Lung (tissue), 12 donors: ENCODE measurements around the gene TFE3. TPM values are rescaled to one million over a fixed set of nuclear protein-coding genes. Genes with fewer than 3 reads are reported as not detected.

Experiments used
- ATAC-seq: fragments of 200-7000 bp; cut with Tn5 transposase; one replicate; pipeline ENCODE4 v1.9.1; 2020; ENCODE audit warnings: moderate number of reproducible peaks; ENCODE audit not compliant: insufficient read depth, low FRiP score
- DNase-seq, 3 donors: peaks; one replicate each; pipeline ENCODE4 v3.0.0-alpha.2; 2013 to 2017
- H3K27ac ChIP-seq, 2 donors: one replicate each; pipeline ENCODE4 v1.5.1; 2013; ENCODE audit warnings: mild to moderate bottlenecking in 2 of 2, moderate library complexity in 2 of 2, control low read depth in 1 of 2, inconsistent platforms in 1 of 2, low read depth in 1 of 2, low read length in 1 of 2
- H3K27me3 ChIP-seq, 3 donors: one replicate each; pipeline ENCODE4 v1.5.1; 2013; ENCODE audit warnings: low read length in 2 of 3; ENCODE audit not compliant: control insufficient read depth in 3 of 3, insufficient read depth in 3 of 3
- H3K36me3 ChIP-seq, 4 donors: one replicate each; pipeline ENCODE4 v1.5.1; 2013; ENCODE audit warnings: low read length in 4 of 4, mild to moderate bottlenecking in 1 of 4, moderate library complexity in 1 of 4; ENCODE audit not compliant: control insufficient read depth in 4 of 4, insufficient read depth in 4 of 4
- H3K4me1 ChIP-seq, 5 donors: one replicate each; pipeline ENCODE4 v1.5.1; 2013; ENCODE audit warnings: low read length in 5 of 5, mild to moderate bottlenecking in 2 of 5, moderate library complexity in 1 of 5; ENCODE audit not compliant: control insufficient read depth in 5 of 5, insufficient read depth in 5 of 5
- H3K4me3 ChIP-seq: one replicate; pipeline ENCODE4 v1.5.1; 2013; ENCODE audit warnings: mild to moderate bottlenecking, control low read depth, moderate library complexity
- H3K9ac ChIP-seq, 2 donors: one replicate each; pipeline ENCODE4 v1.5.1; 2013; ENCODE audit warnings: low read length in 2 of 2, control low read depth in 1 of 2; ENCODE audit not compliant: insufficient read depth in 1 of 2
- H3K9me3 ChIP-seq, 4 donors: one replicate each; pipeline ENCODE4 v1.5.1; 2013; ENCODE audit warnings: low read length in 3 of 4, mild to moderate bottlenecking in 1 of 4, moderate library complexity in 1 of 4; ENCODE audit not compliant: control insufficient read depth in 4 of 4, insufficient read depth in 3 of 4
- WGBS, 2 donors: extraction: QIAGEN DNeasy Blood & Tissue Kit; methylation state at CpG; one replicate each; pipeline ENCODE4 v1.1.7; 2013; 5-methylcytosine and 5-hydroxymethylcytosine counted together
- polyA plus RNA-seq, 2 donors: library from polyadenylated mRNA; stranded (reverse); fragments of 200-250 nt; gene quantifications; one replicate each; pipeline ENCODE4 v1.2.1, GENCODE V29; 2013
- total RNA-seq, 2 donors: library from RNA; depleted of rRNA in 1 of 2; stranded (reverse); fragments of >200 nt in 1 of 2; gene quantifications; one replicate each; pipeline ENCODE4 v1.2.1, GENCODE V29; 2014 to 2021
- TF ChIP-seq, protein P1 (sequence below): IDR thresholded peaks from 2 replicates; pipeline ENCODE4 v1.5.1; 2012; ENCODE audit warnings: mild to moderate bottlenecking; ENCODE audit errors: control extremely low read depth, extremely low read depth
- donor health status: control.
- donor health status: control.
- donor health status: Bipolar disorder and iron deficiency.
- donor health status: healthy.
- donor health status: DM: yes; HTN: yes; CAD: no.

TFE3 gene
- total and polyA plus RNA-seq, 4 donors = 28.4 to 63.7 (median 42.7) TPM

DNA sequence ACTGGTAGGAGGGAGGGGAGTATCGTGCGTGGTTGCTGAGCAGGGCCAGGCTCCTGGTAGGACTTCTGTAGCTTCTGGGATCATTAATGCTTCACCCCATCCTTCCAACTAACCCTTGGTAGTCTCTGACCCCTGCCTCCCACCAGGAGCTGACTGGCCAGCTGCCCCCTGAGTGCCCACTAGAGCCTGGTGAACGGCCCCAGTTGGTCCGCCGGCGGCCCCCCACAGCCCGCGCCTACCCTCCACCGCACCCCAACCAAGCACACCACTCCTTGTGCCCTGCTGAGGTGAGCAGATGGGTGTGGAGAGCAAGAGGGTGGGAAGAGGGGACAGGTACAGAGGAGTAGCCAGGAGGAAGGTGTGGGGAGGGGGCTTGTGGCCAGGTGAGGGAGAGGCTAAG, 20.6 kb upstream of the TFE3 start:
- DNase-seq (no peak), ATAC-seq (no peak)
- Histone ChIP-seq H3K4me1 (no peaks in the 10 kb centered on the region), H3K27me3 (no peaks in the 10 kb centered on the region), H3K9ac (no peak overlapping the region), H3K27ac (no peak overlapping the region), H3K36me3 (peaks cover 0 to 7% (median 0%) of the 10 kb centered on the region in 4 donors), H3K9me3 (peaks cover 0 to 5% (median 0%) of the 10 kb centered on the region in 4 donors), H3K4me3 (no peak overlapping the region)
- WGBS, 2 donors = 92 to 100% methylated on average over 9 of the region's 9 CpGs
- TF ChIP-seq, protein P1, sequence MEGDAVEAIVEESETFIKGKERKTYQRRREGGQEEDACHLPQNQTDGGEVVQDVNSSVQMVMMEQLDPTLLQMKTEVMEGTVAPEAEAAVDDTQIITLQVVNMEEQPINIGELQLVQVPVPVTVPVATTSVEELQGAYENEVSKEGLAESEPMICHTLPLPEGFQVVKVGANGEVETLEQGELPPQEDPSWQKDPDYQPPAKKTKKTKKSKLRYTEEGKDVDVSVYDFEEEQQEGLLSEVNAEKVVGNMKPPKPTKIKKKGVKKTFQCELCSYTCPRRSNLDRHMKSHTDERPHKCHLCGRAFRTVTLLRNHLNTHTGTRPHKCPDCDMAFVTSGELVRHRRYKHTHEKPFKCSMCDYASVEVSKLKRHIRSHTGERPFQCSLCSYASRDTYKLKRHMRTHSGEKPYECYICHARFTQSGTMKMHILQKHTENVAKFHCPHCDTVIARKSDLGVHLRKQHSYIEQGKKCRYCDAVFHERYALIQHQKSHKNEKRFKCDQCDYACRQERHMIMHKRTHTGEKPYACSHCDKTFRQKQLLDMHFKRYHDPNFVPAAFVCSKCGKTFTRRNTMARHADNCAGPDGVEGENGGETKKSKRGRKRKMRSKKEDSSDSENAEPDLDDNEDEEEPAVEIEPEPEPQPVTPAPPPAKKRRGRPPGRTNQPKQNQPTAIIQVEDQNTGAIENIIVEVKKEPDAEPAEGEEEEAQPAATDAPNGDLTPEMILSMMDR = no peak

DNA sequence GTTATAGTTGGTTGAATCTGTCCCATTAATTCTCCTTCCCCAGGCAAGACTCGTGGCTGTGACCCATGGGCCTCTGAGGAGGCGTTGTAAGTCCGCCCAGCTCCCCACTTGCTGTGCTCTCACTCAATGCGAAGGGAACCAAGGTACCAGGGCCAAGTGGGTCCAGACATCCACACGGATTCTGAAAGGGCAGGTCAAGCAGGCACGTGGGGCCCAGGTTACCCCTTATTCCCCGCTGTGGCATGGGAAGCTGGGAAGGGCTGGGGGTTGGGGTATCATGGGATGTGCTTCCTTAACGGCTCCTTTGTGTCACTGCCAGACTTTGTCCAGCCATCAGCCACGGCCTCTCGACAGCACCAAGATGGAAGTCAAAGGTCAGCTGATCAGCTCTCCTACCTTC, 18.8 kb upstream of the TFE3 start:
- H3K27ac ChIP-seq = no peak overlapping the region
- H3K9me3 ChIP-seq = peaks cover 0 to 5% (median 0%) of the 10 kb centered on the region in 4 donors
- 77 to 90% methylated on average over 6 to 10 of the region's 10 CpGs for WGBS, 2 donors
- H3K4me1 ChIP-seq = no peaks in the 10 kb centered on the region
- TF ChIP-seq, protein P1 = no peak
- H3K36me3 ChIP-seq = peaks cover 0 to 5% (median 0%) of the 10 kb centered on the region in 4 donors
- DNase-seq (no peak), ATAC-seq (no peak)
- H3K27me3 ChIP-seq = no peaks in the 10 kb centered on the region
- H3K9ac ChIP-seq = no peak overlapping the region
- H3K4me3 ChIP-seq = no peak overlapping the region

DNA sequence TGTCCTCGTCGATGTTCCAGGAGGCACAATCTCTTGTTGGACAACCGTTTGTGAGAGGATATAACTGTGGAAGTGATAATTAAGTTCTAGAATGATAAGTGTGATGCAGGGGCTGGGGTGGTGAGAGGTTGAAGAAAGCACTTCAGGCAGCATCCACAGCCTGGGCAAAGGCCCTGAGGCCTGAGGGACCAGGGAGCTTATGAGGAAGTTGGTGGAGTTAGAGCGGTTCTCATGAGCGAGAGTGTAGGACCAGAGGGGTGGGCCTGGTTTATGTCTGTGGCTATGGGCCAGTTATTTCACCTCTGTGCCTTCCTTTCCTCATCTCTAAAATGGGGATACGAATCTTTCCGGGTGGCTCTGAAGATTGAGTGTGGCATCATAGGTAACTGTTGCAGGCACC, 18.3 kb upstream of the TFE3 start:
- TF ChIP-seq, protein P1 = no peak
- H3K9me3 ChIP-seq = peaks cover 0 to 5% (median 0%) of the 10 kb centered on the region in 4 donors
- peaks cover 0 to 5% (median 0%) of the 10 kb centered on the region in 4 donors for H3K36me3 ChIP-seq
- no peaks in the 10 kb centered on the region for H3K27me3 ChIP-seq
- 84 to 98% methylated on average over 7 of the region's 7 CpGs for WGBS, 2 donors
- no peak for ATAC-seq
- H3K27ac ChIP-seq = no peak overlapping the region
- H3K4me1 ChIP-seq = no peaks in the 10 kb centered on the region
- no peak overlapping the region for H3K4me3 ChIP-seq
- no peak overlapping the region for H3K9ac ChIP-seq
- no peak for DNase-seq

DNA sequence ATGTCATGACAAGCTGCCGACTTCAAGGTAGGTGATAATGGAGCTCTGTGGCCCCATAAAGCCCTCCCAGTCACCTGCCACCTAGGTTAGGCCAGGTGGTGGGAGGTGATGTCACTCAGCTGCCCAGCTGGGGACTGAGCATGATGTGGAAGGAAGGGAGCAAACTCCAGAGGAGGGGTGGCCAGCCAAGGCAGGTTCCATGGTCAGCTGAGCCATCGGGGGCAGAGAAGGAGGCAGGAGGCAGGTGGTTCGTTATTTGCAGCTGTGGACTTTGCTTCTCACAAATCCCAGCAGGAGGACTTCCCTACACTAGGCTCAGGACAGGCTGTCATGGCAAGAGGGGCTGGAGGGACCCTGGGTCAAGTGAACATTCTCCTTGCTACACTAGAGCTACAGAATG, 17.8 kb upstream of the TFE3 start:
- WGBS, 2 donors = 79 to 95% methylated on average over 3 of the region's 3 CpGs
- no peak overlapping the region for H3K4me3 ChIP-seq
- no peak overlapping the region for H3K9ac ChIP-seq
- H3K27ac ChIP-seq = no peak overlapping the region
- DNase-seq (no peak), ATAC-seq (no peak)
- no peaks in the 10 kb centered on the region for H3K27me3 ChIP-seq
- H3K36me3 ChIP-seq = peaks cover 0 to 5% (median 0%) of the 10 kb centered on the region in 4 donors
- TF ChIP-seq, protein P1 = no peak
- H3K9me3 ChIP-seq = peaks cover 0 to 5% (median 0%) of the 10 kb centered on the region in 4 donors
- H3K4me1 ChIP-seq = no peaks in the 10 kb centered on the region
